Measurements from ENCODE around the gene CLDN9.

DNA sequence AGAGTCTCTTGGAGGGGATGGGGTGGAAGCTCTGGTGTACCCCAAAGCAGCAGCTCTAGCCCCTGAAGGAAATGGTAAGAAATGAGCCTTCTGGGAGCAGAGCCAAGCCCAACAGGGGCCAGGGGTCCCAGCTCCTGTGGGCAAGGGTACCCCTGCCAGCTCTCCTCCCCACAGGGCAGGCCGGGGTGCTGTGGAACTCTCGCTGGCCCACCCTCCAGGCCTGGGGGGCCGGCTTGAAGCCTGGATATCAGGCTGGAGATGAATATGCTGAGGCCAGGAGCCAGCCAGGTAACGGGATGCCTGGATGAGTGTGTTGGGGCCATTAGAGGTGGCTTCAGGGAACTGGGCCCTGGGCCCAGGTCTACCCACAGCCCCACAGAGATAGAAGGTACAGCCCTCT is 12.2 kb upstream of the CLDN9 start:
- TF ChIP-seq EZH2 (IDR thresholded peaks at IDR 0.05) (no peak), POLR2AphosphoS5 (IDR thresholded peaks at IDR 0.05; ENCODE audit: borderline replicate concordance, low read depth, low read length) (no peak)
